ENCODE results near the gene CSAD. TPM values are rescaled to one million over a fixed set of nuclear protein-coding genes. Genes with fewer than 3 reads are reported as not detected.

Gene CSAD
- polyA plus RNA-seq, 1 of the 3 experiments (the other 2 are of a cell fraction): 32.2 TPM

DNA sequence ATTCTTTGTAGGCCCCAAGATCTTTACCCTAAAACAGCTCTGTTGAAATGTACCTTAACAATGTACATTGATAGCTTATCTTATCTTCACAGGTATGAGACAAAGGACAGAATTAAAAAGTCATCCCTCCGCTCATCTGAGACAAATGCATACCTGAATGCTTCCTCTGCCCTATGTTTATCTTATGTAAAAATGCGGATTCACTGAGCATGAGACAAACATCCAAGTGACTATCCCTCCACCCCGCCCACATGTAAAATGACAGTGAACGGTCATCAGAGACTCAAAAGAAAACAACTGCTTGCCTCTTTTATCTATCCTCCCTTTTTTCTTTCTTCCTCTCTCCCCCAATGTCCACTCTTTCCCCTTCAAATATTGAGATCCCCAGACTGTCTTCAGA lies 37.4 kb downstream of the CSAD start:
- peaks cover 7% of the 10 kb centered on the region for H3F3A ChIP-seq (replicated peaks; ENCODE audit: insufficient read depth)
- DNase-seq: no peak
- H3K4me1 ChIP-seq (ENCODE audit: control insufficient read depth in 1 of 2, insufficient read depth in 2 of 2, low read depth in 1 of 2, low read length in 1 of 2): no peaks in the 10 kb centered on the region
- CTCF ChIA-PET: no interaction called here
- POLR2A ChIA-PET: no interaction called here
- H3K4me2 ChIP-seq: no peak overlapping the region
- no peak overlapping the region for H3K4me3 ChIP-seq (ENCODE audit: low read depth in 2 of 2, low read length in 1 of 2)
- H4K20me1 ChIP-seq (ENCODE audit: insufficient read depth): no peaks in the 10 kb centered on the region
- no peak overlapping the region for H3K27ac ChIP-seq (ENCODE audit: low read depth in 2 of 2, low read length in 1 of 2)
- H2AFZ ChIP-seq (ENCODE audit: low read depth): no peak overlapping the region
- H3K9me2 ChIP-seq: no peaks in the 10 kb centered on the region
- no peaks in the 10 kb centered on the region for H3K9me3 ChIP-seq
- H3K79me2 ChIP-seq (ENCODE audit: insufficient read depth): no peaks in the 10 kb centered on the region
- H3K27me3 ChIP-seq (ENCODE audit: insufficient read depth): no peaks in the 10 kb centered on the region
- 88% methylated on average over 4 of the region's 4 CpGs for WGBS (ENCODE audit: low lambda C conversion rate)
- TF ChIP-seq RXRA (IDR thresholded peaks at IDR 0.05; ENCODE audit: borderline replicate concordance, low read depth) (no peak), TAF1 (IDR thresholded peaks at IDR 0.05; ENCODE audit: borderline replicate concordance, low read depth, low read length) (no peak), TEAD4 (IDR thresholded peaks at IDR 0.05; ENCODE audit: borderline replicate concordance, insufficient read depth) (no peak), TCF12 (IDR thresholded peaks at IDR 0.05) (no peak), MXI1 (IDR thresholded peaks at IDR 0.05; ENCODE audit: low read depth, low read length) (no peak), ELF1 (IDR thresholded peaks at IDR 0.05) (no peak), SIN3A (IDR thresholded peaks at IDR 0.05; ENCODE audit: borderline replicate concordance, low read depth, low read length) (no peak)
- TF ChIP-seq, protein P1, sequence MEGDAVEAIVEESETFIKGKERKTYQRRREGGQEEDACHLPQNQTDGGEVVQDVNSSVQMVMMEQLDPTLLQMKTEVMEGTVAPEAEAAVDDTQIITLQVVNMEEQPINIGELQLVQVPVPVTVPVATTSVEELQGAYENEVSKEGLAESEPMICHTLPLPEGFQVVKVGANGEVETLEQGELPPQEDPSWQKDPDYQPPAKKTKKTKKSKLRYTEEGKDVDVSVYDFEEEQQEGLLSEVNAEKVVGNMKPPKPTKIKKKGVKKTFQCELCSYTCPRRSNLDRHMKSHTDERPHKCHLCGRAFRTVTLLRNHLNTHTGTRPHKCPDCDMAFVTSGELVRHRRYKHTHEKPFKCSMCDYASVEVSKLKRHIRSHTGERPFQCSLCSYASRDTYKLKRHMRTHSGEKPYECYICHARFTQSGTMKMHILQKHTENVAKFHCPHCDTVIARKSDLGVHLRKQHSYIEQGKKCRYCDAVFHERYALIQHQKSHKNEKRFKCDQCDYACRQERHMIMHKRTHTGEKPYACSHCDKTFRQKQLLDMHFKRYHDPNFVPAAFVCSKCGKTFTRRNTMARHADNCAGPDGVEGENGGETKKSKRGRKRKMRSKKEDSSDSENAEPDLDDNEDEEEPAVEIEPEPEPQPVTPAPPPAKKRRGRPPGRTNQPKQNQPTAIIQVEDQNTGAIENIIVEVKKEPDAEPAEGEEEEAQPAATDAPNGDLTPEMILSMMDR (IDR thresholded peaks at IDR 0.05): no peak
- TF ChIP-seq, protein P2, sequence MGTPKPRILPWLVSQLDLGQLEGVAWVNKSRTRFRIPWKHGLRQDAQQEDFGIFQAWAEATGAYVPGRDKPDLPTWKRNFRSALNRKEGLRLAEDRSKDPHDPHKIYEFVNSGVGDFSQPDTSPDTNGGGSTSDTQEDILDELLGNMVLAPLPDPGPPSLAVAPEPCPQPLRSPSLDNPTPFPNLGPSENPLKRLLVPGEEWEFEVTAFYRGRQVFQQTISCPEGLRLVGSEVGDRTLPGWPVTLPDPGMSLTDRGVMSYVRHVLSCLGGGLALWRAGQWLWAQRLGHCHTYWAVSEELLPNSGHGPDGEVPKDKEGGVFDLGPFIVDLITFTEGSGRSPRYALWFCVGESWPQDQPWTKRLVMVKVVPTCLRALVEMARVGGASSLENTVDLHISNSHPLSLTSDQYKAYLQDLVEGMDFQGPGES (IDR thresholded peaks at IDR 0.05; ENCODE audit: low read depth, low read length): no peak
- no peaks in the 10 kb centered on the region for H3K36me3 ChIP-seq (replicated peaks in 1 of 2; ENCODE audit: control insufficient read depth in 1 of 2, insufficient read depth in 2 of 2, low read length in 1 of 2)
- H3K9ac ChIP-seq: no peak overlapping the region

DNA sequence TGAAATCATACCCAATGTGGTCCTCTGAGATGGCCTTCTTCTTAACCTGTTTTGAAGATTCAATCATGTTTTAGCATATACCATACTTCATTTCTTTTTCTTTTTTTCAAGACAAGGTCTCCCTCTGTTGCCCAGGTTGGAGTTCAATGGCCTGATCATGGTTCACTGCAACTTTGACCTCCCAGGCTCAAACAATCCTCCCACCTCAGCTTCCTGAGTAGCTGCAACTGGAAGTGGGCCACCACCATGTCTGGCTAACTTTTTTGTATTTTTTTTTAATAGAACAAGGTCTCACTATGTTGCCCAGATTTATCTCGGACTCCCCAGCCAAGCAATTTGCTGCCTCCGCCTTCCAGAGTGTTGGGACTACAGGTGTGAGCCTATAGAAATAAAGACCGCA lies 47.0 kb downstream of the CSAD start:
- Histone ChIP-seq H3K4me3 (ENCODE audit: low read depth in 2 of 2, low read length in 1 of 2) (no peak overlapping the region), H3K4me2 (no peak overlapping the region), H3F3A (replicated peaks; ENCODE audit: insufficient read depth) (peaks cover 2% of the 10 kb centered on the region), H3K27me3 (ENCODE audit: insufficient read depth) (no peaks in the 10 kb centered on the region), H3K9ac (no peak overlapping the region), H3K27ac (ENCODE audit: low read depth in 2 of 2, low read length in 1 of 2) (no peak overlapping the region), H3K79me2 (ENCODE audit: insufficient read depth) (no peaks in the 10 kb centered on the region), H2AFZ (ENCODE audit: low read depth) (no peak overlapping the region), H3K9me2 (no peaks in the 10 kb centered on the region), H3K9me3 (no peaks in the 10 kb centered on the region; the same call in 1 of the 2 replicates), H3K4me1 (ENCODE audit: control insufficient read depth in 1 of 2, insufficient read depth in 2 of 2, low read depth in 1 of 2, low read length in 1 of 2) (no peaks in the 10 kb centered on the region), H3K36me3 (replicated peaks in 1 of 2; ENCODE audit: control insufficient read depth in 1 of 2, insufficient read depth in 2 of 2, low read length in 1 of 2) (no peaks in the 10 kb centered on the region), H4K20me1 (ENCODE audit: insufficient read depth) (no peaks in the 10 kb centered on the region)
- 71% methylated on average over 3 of the region's 3 CpGs for WGBS (ENCODE audit: low lambda C conversion rate)
- ChIA-PET CTCF (interaction anchor here (1.0 to 3.2 kb wide), 2 partner anchors 26 to 67 kb away, joined by 4 to 11 read pairs; no protein-coding TSS in a partner anchor), POLR2A (no interaction called here)
- TF ChIP-seq, protein P3, sequence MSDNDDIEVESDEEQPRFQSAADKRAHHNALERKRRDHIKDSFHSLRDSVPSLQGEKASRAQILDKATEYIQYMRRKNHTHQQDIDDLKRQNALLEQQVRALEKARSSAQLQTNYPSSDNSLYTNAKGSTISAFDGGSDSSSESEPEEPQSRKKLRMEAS (IDR thresholded peaks at IDR 0.05; ENCODE audit: low read depth): no peak
- TF ChIP-seq SMC3 (IDR thresholded peaks at IDR 0.05; ENCODE audit: low read depth, low read length): no peak
- TF ChIP-seq RXRA (IDR thresholded peaks at IDR 0.05; ENCODE audit: borderline replicate concordance, low read depth): no peak
- TF ChIP-seq, protein P4, sequence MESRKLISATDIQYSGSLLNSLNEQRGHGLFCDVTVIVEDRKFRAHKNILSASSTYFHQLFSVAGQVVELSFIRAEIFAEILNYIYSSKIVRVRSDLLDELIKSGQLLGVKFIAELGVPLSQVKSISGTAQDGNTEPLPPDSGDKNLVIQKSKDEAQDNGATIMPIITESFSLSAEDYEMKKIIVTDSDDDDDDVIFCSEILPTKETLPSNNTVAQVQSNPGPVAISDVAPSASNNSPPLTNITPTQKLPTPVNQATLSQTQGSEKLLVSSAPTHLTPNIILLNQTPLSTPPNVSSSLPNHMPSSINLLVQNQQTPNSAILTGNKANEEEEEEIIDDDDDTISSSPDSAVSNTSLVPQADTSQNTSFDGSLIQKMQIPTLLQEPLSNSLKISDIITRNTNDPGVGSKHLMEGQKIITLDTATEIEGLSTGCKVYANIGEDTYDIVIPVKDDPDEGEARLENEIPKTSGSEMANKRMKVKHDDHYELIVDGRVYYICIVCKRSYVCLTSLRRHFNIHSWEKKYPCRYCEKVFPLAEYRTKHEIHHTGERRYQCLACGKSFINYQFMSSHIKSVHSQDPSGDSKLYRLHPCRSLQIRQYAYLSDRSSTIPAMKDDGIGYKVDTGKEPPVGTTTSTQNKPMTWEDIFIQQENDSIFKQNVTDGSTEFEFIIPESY (IDR thresholded peaks at IDR 0.05; ENCODE audit: borderline replicate concordance, low read depth): no peak
- TF ChIP-seq CHD2 (IDR thresholded peaks at IDR 0.05; ENCODE audit: low read length, partially characterized antibody): no peak
- TF ChIP-seq FOXJ3 (CRISPR knock-in tag; IDR thresholded peaks at IDR 0.05): no peak
- TF ChIP-seq YY1 (IDR thresholded peaks at IDR 0.05; ENCODE audit: low read depth): no peak
- TF ChIP-seq FOXM1 (IDR thresholded peaks at IDR 0.05; ENCODE audit: low read depth): no peak
- DNase-seq: no peak
